ENCODE data around the gene LSAMP.
"Not testable (repeated sequence)": the region's sequence is repeated elsewhere in the genome, so short reads cannot be mapped to it uniquely, and the experiment has no call there.

- TF ChIP-seq CTCF, EZH2phosphoT487 (IDR thresholded peaks at IDR 0.05): not testable (repeated sequence)
Measured at GRCh38 chr3:116070516-116071278, 374.6 kb downstream of the LSAMP start.

Measured in neural progenitor cell (in vitro differentiated cells).